HPDE6-E6E7 (cell line): ENCODE results near the gene PEAK1.

Experiments
- DNase-seq: peaks from one replicate; pipeline ENCODE4 v3.0.0; 2011; ENCODE audit warnings: missing footprints; ENCODE audit errors: extremely low spot score

The PEAK1 gene

DNA sequence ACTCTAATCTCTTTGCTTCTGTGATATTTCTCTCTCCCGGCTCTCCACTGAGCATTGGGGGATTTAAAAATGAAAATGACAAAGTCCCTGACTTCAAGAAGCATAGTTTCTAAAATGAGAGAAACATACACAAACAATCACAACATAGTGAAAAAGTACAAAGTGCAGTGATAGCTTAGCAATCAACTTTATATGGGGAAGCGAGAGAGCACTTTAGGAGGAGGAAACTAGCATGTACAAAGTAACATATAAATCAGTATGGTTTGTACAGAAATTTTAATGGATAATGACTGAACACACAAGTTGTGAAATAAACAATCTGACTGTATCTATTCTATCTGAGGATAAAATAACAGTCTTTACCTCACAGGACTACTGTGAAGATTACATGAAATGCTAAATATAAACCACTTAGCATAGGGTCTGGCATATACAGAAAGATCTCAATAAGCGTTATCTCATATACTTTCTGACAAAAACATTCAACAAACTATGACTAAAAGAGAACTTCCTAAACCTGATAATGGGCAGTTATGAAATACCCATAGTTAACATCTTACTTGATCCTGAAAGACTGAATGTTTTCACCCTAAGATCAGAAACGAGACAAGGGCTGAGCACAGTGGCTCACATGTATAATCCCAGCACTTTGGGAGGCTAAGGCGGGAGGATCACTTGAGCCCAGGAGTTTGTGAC lies 61.2 kb downstream of the PEAK1 start:
- no peak for DNase-seq

DNA sequence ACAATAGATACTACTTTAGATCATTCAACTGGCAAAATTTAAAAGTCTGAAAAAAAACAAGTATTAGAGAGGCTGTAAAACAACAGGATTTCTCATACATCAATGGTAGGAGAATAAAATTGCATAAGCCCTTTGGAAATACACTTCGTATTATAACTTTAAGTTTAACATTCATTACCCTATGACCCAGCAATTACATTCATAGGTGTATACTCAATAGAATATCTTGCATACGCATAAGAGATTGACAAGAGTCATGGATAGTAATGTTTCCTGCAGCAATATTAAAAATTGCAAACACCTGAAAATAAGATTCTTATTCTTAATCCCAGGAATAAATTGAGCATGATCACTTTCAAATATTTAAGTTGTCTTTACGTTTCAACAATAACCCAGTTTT lies 63.6 kb downstream of the PEAK1 start:
- DNase-seq, result no peak

DNA sequence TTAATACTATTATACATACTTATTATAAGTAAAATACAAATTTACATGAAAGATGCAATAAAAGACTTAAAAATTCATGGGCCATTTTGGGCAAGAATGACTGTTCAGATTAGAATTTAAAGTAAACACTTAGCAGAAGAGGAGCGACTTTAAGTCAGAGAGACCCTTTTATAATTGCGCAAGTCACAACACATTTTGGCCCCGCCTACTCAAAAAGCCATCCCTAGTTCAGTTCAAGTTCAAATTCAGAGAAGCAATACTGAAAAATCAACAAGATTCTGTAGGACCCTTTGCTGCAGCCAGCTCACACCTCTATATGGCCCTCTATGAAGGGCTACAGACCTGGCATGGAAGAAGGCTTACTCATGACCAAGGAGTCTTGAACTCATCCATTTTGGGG lies 64.6 kb downstream of the PEAK1 start:
- DNase-seq, result no peak

DNA sequence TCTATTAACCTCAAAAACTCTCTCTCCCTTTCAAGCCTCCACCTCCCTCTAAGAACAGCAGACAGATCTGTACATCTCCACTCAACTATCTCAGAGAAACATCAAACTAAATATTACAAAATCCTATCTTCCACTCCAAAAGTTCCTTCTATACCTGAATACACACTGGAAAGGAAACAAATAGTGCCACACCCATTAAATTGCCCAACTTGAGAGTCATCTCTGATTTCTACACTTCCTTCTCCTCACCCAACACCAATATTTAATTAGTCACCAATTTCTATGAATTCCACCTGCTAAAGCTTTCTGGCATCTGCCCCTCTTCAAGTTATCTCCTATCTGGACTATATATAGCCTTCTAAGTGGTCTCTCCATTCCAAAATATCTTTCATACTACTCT lies 65.8 kb downstream of the PEAK1 start:
- DNase-seq, result peak; percentile 19

DNA sequence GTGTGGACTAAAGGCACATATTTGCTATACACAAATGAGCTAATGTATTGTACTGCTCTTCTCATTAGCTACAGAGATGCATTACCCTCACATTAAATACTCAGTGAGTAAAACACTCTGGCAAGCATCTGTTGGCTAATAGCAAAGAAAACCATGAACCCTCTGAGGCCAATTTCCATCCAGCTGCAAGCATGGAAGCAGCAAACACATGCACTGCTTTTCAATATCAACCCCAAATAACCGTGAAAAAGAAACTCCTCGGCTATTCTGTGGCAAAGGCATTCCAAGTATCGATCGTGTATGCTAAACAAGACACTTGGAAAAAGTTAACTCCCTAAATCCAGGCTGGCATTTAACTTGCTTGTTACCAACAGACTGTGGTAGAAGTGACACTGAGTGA lies 67.0 kb downstream of the PEAK1 start:
- DNase-seq, result no peak

DNA sequence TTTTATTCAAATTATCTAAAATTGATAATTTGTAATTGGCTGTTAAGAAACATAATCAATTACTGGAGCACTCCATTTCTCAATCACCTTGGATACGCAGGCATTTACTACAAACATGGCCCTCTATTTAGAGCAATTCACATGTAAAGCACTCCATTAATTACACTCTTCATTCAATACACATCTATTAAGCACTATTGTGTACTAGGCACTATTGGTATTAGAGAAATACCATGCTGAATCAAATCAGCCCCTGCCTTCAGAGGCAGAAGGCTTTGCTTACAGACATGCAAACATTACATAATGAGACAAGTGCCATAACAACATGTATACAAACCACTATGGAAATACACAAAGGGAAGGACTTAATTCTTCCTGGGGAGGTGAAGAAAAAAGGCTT lies 69.1 kb downstream of the PEAK1 start:
- no peak for DNase-seq

DNA sequence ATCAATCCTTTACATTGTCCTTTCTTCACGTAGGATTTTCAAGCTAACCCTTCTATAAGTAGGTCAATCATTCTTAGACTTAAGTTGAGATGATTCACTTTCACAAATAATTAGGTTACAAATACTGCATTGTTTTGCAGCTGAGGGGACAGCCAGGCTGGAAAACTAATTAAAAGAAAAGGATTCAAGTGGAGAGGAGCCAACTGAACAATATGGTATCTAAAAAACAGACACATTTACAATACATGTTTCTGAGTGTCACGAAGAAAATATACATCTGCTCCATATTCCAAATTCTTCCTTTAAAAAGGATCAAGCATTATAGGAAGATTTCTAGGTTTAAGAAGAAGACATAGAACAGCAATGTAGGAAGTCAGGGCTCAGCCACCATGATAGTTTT lies 70.2 kb downstream of the PEAK1 start:
- no peak for DNase-seq

DNA sequence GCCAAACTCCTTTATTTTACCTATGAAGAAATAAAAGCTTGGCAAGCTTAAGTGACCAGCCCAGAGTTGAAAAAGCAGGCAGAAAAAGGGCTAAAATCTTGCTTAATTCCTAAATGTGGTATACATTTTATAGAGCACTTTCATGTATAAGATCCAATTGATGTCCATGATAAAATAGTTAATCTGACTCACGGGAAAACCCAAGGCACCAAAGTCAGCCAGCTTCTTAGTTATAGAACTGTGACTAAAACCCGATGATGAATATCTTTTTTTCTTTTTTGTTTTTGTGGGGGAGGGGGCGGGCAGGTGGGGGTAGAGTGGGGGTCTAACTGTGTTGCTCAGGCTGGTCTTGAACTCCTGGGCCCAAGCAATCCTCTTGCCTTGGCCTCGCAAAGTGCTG lies 71.4 kb downstream of the PEAK1 start:
- no peak for DNase-seq

DNA sequence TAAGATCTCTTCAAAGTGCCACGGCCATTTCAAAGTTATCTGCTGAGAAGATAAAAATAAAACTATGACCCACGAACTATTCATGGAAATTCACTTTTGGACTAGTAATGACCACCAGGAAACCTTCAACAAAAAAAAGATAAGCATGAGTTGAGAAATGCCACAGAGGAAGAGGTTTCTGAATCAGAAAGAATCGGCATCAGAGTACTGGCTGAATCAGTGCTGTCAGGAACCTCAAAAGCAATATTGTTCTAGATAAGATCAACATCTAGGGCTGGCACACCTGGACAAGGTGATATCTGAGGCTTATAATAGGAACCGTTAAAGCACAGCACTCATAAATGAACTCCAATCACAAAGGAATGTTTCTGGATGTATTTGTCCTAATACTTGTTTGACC lies 72.7 kb downstream of the PEAK1 start:
- no peak for DNase-seq

DNA sequence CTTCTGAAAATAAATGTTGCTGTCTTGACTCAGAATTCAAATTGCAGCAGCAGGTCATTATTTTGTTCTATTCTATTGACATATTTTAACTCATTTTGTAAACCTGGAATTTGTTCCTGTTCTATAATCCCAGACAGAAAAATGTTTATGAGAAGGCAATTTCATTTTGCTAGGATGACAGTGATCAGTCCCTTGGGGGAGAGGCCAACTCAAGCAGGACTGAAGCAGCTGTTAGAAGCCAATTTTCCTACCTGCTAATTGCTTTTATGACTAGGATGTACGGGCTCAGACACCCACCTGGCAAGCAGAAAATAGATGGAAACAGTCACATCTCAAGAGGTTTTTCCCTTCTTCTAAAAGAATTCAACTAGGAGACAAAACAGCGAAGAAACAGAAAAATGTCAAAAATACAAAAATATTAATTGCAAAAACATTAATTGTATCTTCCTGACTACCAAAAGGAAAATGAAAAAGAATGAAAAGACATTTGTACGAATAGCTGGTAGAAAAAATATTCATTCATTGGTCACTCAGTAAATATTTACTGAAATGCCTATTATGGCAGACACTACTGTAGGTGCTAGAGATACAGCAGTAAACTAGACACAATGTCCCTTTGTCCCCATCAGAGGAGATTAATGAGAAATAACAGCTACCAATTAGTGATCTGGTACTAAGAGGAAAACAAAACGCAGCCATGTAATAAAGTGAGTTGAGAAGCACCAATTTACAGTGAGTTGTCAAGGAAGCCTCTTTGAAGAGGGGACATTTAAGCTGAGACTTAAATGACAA lies 73.5 kb downstream of the PEAK1 start:
- no peak for DNase-seq

DNA sequence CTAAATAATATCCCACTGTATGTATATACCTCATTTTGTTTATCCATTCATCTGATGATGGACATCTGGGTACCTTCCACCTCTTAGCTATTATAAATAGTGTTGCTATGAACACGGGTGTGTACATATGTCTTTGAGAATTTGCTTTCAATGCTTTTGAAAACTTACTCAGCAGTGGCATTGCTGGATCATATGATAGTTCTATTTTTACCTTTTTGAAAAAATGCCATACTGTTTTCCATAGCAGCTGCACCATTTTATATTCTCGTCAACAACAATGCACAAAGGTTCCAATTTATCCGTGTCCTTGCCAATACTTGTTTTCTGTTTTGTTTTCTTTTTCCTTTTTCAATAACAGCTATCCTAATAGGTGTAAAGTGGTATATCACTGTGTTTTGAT lies 77.1 kb downstream of the PEAK1 start:
- DNase-seq, result no peak

DNA sequence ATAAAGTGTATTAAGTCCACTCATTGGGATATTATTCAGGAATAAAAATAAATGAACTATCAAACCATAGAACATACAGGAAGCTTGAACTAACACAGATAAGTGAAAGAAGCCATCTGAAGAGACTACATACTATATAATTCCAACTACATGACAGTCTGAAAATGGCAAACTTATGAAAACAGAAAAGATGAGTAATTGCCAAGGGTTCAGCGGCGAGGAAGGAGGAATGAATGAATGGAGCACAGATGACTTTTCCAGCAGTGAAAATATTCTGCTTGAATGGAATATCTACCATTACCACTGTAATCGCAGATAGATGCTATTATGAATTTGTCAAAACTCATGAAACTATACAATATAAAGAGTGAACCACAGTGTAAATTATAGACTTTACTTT lies 79.7 kb downstream of the PEAK1 start:
- no peak for DNase-seq

DNA sequence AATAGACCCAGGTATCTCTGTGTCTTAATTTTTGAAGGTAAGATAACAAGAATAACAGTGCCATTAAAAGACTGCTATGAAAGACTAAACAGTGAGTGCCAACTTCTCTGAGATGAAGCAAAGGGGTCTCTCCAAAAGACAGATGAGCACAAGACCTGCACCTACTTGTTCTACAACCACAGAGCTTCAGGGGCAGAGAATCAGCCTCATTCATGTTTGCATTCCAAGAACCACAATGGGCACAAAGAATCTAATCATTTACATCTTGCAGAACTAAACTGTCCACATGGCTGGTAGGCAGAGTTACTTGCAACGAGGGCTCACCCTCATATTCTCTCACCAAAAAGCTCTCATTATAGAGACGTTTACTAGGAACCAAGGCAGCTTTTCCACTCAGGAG lies 83.9 kb downstream of the PEAK1 start:
- DNase-seq, result no peak

DNA sequence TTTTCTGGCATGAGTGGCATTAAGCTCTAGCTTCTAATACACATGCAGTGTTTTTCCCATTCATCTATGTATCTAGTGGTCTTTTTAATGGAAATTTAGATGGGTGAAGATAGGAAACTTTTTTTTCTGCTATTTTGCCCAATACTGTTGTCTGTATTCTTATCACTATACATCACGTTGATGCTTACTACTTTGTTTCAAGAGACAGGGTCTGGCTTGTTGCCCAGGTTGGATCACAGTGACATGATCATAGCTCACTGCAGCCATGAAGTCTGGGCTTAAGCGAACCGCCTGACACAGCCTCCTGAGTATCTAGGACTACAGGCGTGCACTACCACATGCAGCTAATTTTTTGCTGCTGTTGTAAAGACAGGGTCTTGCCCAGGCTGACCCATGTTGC lies 84.6 kb downstream of the PEAK1 start:
- no peak for DNase-seq

DNA sequence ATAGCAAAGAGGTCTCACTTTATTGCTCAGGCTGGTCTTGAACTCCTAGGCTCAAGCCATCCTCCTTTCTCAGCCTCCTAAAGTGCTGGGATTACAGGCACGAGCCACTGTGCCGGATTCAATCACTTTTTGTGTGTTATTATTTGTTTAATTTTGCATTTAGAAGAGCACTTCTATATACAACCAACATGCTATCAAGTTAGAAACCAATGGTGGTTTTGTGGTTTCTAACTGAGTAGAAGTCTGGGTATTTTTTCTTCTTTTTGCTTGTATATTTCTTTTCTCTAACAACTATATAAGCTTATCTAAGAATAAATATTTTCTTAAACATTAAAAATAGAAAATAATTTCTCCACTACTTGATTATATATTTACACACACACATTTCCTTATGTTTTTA lies 86.7 kb downstream of the PEAK1 start:
- DNase-seq, result no peak

DNA sequence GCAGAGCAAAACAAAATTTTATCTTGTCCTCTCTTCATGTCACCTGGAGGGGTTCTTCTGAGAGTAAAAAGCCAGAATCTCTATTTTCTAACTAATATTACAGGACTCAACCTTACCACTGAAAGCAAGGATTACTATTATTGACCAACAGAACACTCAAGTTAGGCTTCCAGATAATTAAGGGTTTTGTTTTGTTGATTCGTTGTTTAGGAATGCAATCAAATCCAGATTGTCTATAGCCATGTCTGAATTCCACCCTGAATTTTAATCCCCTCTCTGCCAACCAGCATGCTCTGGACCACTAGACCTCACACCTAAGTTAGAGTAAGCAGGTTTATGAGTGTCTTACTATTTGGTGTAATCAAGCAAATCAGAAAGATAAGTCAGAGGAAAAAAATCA lies 90.7 kb downstream of the PEAK1 start:
- DNase-seq, result no peak

DNA sequence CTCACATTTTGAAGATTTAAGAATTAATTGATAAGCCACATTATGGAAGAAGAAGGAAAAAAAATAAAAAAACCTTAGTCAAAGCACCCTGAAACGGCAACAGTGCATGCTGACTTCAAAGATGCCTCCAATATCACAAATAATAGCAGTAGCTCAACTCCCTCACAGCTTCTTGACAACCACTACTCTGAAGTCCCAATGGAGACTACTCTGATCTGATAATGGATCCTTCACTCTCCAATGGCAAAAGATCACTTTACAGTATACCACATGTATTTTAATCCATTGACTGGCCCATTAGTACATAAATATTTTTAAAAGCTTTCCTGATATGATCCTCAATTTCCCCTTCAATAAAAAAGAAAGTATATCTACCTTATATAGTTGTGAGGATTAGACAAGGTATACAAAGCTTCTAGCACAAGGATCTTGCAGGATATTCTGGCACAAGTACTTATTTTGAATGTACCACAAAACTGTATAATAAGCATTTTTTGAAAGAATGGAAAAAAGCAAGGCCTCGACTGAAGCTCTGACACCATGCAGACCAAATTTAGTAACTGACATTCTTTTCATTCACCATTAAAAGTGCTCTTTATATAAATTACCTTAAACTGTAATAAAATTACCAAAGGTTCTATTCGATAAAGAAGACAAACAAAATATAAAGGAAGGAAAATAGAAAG lies 91.9 kb downstream of the PEAK1 start:
- no peak for DNase-seq

DNA sequence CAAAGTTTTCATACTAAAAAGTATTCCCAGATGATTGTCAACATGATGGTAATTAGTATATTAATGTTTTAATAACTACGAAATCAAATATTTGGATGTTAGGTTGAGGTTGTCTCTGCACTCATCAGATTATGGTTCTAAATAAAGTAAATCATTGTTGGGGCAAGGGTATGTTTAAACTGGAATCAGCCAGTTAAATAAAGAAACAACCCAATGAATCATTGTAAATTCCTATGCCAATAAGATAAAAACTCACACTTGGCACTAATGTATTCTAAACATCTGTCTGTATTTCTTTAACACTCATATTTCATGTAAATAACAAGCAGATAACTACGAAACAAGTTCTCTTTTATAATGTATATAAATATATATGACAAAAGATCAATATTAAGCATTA lies 92.7 kb downstream of the PEAK1 start:
- DNase-seq, result no peak

DNA sequence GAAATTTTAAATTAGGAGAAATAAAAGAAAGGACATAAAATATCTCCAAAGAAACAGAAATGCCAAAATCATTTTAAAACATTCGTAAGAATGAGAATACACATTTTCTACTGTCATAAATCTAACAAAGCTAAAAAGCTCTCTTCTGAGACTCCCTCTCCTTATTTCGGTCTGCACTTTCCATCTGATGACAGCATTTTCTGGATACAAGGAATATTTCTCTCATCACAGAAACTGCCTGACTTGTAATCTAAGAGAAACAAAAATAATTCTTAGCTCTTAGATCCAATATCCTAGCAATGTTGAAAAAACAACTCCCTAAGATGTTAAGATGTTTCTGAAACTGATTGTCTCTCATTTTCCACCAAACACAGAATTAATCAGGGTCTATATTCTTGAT lies 93.5 kb downstream of the PEAK1 start:
- DNase-seq, result no peak

DNA sequence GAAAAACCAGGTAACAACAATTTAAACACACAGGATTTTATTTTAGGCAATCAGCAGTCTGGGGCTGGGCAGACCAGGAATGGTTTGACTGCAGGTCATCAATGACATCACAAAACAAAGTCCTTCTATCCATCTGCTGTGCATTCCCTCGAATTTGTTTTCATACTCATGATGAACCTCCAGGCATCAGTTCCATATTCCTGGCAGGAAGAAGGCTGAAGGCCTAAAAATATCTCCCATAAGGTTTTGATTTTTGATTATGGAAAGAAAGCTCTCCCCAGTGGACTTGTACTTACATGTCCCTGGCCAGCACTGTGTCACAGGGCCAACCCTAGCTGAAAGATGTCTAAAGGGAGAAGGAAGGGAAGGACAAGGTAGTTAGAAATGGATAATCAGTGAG lies 107.4 kb downstream of the PEAK1 start:
- DNase-seq, result no peak

DNA sequence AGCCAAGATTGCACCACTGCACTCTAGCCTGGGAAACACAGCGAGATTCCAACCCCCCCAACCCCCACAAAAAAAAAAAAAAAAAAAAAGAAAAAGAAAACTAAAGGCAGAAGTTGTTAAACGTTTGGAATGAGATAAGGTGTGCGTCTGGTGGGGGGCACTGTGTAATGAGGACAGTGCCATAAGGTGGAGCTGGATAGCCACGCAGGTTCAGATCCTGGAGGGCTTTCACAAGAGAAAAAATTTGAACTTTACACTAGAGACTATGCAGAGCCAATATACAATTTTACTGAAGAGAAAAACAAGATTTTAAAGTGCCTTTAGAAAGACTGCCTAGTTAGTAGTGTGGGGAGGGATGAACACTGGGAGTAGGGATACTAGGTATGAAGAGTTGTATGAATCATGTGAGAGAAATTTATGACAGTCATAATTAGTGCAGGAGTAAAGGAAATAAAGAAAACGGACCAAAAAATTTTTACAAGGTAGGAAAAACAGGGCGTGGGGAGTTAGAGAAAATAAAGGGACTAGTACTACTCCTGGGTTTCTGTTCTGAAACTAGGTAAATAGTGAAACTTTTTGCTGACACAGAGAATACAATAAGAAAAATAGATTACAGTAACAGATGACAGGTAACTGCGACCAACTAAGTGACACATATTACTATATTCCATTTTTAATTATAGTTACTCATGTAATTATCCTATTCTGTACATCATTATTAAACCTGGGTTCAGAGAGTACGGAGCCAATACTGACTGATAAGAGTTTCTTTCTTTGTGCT lies 108.1 kb downstream of the PEAK1 start:
- no peak for DNase-seq

DNA sequence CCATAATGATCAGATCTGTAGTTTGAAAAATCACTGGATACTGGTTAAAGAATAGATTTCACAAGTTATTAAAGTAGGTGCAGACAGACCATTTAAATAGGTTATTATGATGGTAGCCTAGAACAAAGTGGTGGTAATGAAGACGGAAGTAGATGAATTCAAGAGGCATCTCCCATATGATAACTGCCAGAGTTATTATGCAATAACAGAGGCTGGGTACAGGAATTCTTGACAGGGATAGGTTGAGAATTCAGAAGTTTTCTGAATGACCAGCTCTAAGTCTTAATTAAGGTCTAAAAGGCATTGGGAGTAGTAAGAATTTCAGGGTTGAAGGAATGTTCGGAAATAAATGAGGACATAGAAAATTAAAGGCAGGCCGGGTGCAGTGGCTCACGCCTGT lies 108.9 kb downstream of the PEAK1 start:
- no peak for DNase-seq
